ENCODE measurements around the gene LSM14A.
A peak's percentile ranks its signal among the peaks of the same experiment; 100 is the strongest.

The LSM14A gene

DNA sequence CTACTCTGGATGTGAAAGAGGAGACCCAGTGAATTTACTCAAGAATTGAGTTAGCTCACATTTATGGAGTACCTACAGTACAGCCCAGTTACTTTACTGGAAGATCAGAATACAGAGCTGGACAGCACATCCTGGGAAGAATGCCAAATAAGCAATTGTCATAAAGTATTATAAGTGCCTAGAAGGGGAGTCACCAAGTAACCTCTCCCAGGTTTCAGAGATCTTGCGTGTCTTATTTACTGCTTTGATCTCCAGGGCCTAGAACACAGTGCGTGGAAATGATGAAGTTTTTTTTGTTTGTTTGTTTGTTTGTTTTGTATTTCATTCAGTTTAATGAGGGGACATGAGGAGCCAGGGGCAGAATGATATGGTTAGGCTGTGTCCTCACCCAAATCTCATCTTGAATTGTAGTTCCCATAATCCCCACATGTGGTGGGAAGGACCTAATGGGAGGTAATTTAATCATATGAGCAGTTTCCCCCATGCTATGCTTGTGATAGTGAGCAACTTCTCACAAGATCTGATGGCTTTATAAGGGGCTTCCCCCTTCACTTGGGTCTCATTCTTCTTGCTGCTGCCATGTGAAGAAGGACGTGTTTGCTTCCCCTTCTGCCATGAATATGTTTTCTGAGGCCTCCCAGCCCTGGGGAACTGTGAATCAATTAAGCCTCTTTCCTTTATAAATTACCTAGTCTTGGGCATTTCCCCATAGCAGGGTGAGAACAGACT is 87.2 kb downstream of the LSM14A start:
- no peak for DNase-seq

DNA sequence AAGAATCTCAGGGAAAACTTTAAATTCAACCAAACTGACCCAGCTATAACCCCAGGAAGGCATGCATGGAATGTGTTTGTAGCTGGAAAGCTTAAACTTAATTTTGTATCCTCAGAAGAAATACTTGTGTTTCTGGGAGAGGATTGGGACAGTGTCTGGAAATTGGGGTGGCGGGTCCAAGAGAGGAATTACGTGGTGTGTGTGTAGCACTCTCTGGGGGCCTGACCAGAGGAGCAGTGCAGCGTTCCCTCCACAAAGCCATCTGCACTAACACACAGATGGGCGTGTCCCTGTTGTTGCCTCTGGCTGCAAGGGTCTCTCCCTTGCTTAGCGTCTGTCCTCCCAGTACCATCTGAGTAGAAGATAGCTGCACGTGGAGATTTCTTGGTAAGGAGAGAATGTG is 88.5 kb downstream of the LSM14A start:
- no peak for DNase-seq

DNA sequence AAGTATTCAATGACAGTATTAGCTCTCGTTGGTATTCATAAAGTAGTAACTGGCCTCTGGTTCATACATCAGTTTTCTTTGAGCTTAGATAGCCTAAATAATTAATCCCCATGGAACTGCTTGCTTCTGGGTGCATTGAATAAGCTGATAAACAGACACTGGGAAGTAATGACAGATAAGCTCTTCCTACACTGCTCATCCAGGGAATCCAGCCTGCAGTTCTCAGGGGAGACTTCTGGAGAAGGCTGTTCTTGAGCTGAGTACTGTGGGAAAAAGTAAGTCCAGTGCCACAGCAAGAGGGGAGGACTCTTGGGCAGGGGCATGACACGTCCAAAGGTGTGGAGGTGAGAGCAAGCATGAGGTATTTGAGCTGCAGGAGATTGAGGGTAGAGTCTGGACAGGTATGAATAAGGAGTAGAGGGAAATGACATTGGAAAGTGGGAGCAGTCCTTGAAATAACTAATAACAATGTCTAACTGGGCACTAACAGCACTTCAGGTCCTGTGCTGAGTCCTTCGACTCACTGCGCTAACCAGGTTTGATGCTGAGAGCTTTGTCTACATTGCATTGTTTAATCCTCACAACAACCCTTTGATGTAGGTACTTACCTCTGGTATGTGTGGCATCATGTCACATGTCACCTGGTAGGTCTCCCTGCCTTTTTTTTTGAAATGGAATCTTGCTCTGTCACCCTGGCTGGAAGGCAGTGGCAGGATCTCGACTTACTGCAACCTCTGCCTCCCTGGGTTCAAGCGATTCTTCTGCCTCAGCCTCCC is 89.2 kb downstream of the LSM14A start:
- DNase-seq = no peak

DNA sequence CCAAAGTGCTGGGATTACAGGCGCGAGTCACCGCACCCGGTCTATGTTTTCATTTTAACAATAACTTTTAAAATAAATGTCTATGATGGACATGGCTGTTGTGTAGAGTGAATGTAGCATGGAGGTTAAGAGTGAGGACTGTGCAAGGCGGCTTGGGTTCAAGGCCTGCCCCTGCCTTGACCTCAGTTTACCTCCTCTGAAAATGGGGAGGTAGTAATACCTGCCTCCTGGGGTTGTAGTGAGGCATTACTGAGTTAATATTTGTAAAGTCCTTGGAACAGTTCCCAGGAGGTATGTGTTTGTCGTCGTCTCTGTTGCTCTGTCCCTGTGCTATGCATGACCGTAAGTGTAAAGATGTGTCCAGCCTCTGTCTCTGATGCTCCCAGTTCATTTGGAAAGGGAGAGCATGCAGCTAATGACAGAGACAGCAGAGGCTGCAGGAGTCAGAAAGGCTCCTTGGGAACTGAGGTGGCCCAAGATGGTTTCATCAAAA is 91.5 kb downstream of the LSM14A start:
- DNase-seq = no peak

DNA sequence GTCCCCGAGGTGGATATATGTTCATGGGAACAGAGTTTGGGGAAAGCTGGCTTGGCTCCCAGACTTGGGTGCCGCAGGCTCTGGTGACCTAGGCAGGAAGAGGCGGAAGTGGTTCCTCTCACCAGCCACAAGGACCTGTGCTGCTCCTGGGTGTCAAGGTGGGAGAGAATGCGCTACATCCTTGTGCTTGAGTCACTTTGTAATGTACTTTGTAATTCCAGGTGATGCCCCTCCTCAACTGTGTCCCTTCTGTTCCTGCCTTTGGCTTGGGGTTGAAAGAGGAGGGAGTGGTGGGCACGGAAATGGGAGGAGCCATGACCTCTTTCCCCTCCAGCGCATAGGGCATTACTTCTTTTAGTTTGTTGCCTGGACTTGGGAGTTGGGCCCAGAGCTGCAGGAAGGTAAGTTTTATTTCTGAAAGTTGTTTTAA is 92.9 kb downstream of the LSM14A start:
- DNase-seq = no peak

DNA sequence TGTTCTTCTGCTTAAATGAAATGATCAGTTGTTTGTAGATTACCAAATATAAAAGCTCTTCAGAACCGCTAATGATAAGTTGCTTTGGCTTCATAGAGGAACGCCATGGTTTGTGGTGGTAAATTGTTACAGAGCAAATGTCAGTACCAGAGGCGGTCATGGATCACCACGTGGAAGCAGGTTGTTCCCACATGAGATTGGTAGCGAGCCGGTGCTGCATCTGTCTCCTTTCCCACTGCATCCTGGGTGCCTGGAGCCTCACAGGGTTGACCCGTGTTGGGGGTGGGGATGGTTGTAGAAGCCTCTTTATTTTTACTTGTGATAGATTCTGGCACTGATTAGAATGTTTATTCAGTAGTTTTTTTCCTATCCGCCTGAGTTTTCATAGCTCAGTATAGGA is 96.8 kb downstream of the LSM14A start:
- DNase-seq = no peak

DNA sequence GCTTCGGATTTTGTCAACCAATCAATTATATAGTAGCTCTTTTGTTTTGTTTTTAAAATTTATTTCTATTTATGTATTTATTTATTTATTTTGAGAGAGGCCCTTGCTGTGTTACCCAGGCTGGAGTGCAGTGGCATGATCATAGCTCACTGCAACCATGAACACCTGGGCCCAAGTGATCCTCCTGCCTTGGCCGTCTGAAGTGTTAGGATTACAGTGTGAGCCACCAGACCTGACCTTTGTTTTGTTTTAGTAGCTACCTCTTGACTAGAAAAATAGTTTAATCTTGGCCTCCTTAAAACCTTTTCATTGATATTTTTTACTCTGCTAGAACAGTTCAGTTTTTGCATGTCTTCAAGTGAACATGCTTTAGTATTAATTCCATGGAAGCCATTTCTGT is 97.2 kb downstream of the LSM14A start:
- DNase-seq = no peak

DNA sequence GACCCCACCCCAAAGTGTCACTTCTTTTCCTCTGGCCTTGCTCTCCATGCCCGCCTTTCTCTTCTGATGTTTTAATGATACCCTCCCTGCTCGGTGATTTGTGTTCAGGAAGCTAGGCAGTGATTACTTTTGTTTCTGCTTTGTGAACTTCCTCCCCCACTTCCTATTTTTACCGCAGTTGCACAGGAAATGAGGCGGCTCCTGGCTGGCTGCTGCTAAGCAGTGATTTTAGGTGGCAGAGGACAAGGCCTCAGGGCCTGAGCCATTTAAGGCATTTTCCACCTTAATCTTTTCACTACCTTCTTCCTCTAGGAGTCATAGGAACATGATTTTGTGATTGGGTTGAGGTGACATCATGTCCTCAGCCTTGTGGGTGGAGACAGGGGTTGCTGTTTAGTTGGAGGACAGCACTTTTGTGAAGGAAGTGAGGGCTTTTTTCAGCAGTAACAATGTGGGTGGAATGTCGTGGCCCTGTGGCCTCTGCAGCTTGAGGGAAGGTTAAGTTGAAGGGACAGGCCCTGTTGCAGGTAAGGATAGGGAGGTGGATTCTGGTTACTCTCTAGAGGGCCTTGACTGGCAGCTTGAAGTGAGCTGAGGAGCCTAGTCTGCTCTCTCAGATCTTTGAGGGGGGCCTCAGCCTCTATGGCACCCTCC is 97.8 kb downstream of the LSM14A start:
- DNase-seq = peak; percentile 76

DNA sequence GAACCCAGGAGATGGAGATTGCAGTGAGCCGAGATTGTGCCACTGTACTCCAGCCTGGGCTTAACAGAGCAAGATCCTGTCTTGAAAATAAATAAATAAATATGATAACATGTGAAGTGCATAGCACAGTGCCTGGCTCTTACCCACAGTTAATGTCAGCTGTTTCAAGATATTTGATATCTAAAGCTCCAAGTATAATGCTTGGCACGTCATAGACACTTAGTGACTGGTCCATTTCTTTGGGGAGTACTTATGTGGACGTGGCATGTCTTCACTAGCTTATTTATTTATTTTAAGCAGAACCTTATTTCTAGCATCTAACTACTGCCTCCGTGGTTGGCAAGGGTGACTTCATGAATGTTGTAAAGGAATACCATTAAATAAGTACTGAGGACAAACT is 100.8 kb downstream of the LSM14A start:
- no peak for DNase-seq

DNA sequence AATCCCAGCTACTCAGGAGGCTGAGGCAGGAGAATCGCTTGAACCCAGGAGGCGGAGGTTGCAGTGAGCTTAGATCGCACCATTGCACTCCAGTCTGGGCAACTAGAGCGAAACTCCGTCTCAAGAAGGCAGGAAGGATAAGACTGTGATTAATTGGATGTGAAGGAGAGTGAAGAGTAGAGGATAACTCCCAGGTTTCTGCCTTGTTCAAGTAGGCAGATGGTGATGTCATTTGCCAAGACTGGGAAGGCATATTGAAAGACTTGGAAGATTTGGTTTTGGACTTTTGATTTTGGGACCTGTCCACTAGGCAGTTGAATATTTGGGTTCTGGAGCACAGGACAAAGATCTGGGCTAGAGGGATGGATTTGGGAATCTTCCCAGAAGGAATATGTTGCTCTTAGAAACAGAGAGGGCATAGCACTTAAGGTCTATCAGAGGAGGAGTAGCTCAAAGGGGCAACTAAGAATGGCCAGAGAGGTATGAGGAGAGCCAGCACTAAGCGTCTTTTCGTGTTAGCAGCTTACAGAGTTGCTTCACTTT is 102.1 kb downstream of the LSM14A start:
- no peak for DNase-seq

DNA sequence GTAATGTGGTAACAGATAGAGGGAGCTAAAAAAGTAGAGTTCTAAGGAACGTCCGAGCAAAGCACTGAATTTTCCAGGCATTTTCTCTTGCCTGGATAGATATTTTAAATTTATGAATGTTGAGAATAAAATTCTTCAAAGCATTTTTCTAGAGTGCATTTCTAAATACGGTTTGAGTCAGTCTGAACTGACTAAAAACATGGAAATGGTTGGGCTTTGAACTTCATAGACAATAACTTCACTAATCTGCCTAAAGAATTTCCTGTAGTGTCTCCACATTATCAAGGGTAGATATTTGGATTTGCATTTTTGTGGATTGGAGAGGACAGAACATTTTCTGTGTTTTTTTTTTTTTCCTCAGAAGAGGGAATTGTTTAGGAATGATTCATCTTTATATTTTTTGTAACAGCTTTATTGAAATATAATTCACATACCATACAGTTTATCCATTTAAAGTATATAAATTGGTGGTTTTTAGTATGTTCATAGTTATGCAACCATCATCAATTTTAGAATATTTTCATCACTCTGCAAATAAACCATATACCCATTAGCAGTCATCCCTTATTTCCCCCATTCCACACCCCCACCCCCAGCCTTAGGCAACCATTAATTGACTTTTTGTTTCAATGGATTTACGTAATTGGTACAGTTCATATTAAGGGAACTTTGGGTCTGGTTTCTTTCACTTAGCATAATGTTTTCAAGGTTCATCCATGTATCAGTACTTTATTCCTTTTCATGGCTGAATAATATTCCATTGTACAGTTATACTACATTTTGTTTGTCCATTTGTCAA is 102.7 kb downstream of the LSM14A start:
- no peak for DNase-seq

DNA sequence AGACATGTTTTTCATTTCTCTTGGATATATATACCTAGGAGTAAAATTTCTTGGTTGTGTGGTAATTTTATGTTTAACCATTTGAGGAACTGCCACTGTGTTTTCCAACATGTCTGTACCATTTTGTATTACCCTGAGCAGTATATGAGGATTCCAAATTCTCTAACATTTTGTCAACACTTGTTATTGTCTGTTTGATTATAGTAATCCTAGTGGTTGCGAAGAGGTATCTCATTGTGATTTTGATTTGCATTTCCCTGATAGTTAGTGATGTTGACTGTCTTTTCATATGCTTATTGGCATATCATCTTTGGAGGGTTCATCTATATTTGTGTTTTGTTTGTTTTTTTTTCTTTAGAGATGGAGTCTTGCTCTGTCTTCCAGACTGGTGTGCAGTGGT is 103.4 kb downstream of the LSM14A start:
- DNase-seq = no peak

DNA sequence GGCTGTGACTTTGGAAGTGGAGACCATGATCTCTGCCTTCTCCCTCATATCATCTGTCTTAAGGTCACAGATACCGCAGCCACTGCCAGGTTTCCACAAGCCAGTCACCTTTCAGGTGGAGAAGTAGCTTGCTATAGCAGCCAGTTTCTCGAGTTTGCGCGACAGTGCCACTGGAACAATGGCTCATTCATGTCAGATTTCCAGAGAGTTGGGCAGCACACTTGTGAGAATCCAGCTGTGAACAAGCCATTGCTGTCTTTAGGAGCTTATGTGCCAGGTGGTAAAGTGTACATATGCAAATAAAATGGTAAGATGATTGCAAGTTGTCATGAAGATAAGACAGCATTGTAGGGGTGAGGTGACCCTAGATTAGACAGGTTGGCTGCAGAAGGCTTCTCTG is 104.3 kb downstream of the LSM14A start:
- no peak for DNase-seq

DNA sequence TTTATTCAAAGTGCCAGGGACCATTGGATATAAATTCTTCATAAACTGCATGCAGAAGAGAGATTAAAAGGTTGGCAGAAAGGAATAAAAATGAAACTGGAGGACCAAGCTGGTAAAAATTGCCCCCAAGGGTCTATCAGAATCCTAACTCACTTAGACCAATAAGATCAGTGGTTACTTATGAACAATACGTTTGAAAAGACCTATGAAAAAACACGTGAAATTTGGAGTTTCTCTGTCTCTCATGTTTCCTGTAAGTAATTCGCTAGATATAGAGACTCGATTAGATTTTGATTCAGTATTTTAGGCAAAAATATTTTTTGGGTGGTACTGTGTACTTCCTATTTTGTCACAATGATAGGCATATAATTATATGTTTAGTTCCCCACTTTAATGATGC is 104.9 kb downstream of the LSM14A start:
- DNase-seq = no peak

DNA sequence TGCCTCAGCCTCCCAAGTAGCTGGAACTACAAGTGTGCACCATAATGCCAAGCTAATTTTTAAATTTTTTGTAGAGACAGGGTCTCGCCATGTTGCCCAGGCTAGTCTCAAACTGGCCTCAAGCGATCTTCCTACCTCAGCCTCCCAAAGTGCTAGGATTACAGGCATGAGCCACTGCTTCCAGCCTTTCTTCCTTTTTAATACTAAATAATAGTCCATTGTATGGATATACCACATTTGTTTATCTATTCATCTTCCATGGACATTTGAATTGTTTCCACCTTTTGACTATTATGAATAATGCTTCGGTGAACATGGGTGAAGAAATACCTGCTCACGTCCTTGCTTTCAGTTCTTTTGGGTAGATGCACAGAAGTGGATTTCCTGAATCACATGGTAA is 106.5 kb downstream of the LSM14A start:
- no peak for DNase-seq
